Lung (tissue), 12 donors: ENCODE data around the gene C1orf21. TPM values are rescaled to one million over a fixed set of nuclear protein-coding genes. Genes with fewer than 3 reads are reported as not detected.

ENCODE experiments used
- ATAC-seq: fragments of 200-7000 bp; cut with Tn5 transposase; one replicate; pipeline ENCODE4 v1.9.1; 2020; ENCODE audit warnings: moderate number of reproducible peaks; ENCODE audit not compliant: insufficient read depth, low FRiP score
- DNase-seq, 3 donors: peaks; one replicate each; pipeline ENCODE4 v3.0.0-alpha.2; 2013 to 2017
- H3K27ac ChIP-seq, 2 donors: one replicate each; pipeline ENCODE4 v1.5.1; 2013; ENCODE audit warnings: mild to moderate bottlenecking in 2 of 2, moderate library complexity in 2 of 2, control low read depth in 1 of 2, inconsistent platforms in 1 of 2, low read depth in 1 of 2, low read length in 1 of 2
- H3K27me3 ChIP-seq, 3 donors: one replicate each; pipeline ENCODE4 v1.5.1; 2013; ENCODE audit warnings: low read length in 2 of 3; ENCODE audit not compliant: control insufficient read depth in 3 of 3, insufficient read depth in 3 of 3
- H3K36me3 ChIP-seq, 4 donors: one replicate each; pipeline ENCODE4 v1.5.1; 2013; ENCODE audit warnings: low read length in 4 of 4, mild to moderate bottlenecking in 1 of 4, moderate library complexity in 1 of 4; ENCODE audit not compliant: control insufficient read depth in 4 of 4, insufficient read depth in 4 of 4
- H3K4me1 ChIP-seq, 5 donors: one replicate each; pipeline ENCODE4 v1.5.1; 2013; ENCODE audit warnings: low read length in 5 of 5, mild to moderate bottlenecking in 2 of 5, moderate library complexity in 1 of 5; ENCODE audit not compliant: control insufficient read depth in 5 of 5, insufficient read depth in 5 of 5
- H3K4me3 ChIP-seq: one replicate; pipeline ENCODE4 v1.5.1; 2013; ENCODE audit warnings: mild to moderate bottlenecking, control low read depth, moderate library complexity
- H3K9ac ChIP-seq, 2 donors: one replicate each; pipeline ENCODE4 v1.5.1; 2013; ENCODE audit warnings: low read length in 2 of 2, control low read depth in 1 of 2; ENCODE audit not compliant: insufficient read depth in 1 of 2
- H3K9me3 ChIP-seq, 4 donors: one replicate each; pipeline ENCODE4 v1.5.1; 2013; ENCODE audit warnings: low read length in 3 of 4, mild to moderate bottlenecking in 1 of 4, moderate library complexity in 1 of 4; ENCODE audit not compliant: control insufficient read depth in 4 of 4, insufficient read depth in 3 of 4
- CTCF ChIP-seq: IDR thresholded peaks from 2 replicates; pipeline ENCODE4 v1.5.1; 2012; ENCODE audit warnings: mild to moderate bottlenecking; ENCODE audit errors: control extremely low read depth, extremely low read depth
- WGBS, 2 donors: extraction: QIAGEN DNeasy Blood & Tissue Kit; methylation state at CpG; one replicate each; pipeline ENCODE4 v1.1.7; 2013; 5-methylcytosine and 5-hydroxymethylcytosine counted together
- polyA plus RNA-seq, 2 donors: library from polyadenylated mRNA; stranded (reverse); fragments of 200-250 nt; gene quantifications; one replicate each; pipeline ENCODE4 v1.2.1, GENCODE V29; 2013
- total RNA-seq, 2 donors: library from RNA; depleted of rRNA in 1 of 2; stranded (reverse); fragments of >200 nt in 1 of 2; gene quantifications; one replicate each; pipeline ENCODE4 v1.2.1, GENCODE V29; 2014 to 2021
- donor health status: control.
- donor health status: control.
- donor health status: Bipolar disorder and iron deficiency.
- donor health status: healthy.
- donor health status: DM: yes; HTN: yes; CAD: no.

Gene C1orf21
- total and polyA plus RNA-seq, 4 donors = 16.2 to 59.9 (median 45.5) TPM

- no peaks in the 10 kb centered on the region for H3K36me3 ChIP-seq
- no peak overlapping the region for H3K9ac ChIP-seq
- DNase-seq (no peak), ATAC-seq (no peak)
- H3K4me1 ChIP-seq = peaks cover 0 to 5% (median 2%) of the 10 kb centered on the region in 5 donors
- H3K27ac ChIP-seq = no peak overlapping the region
- no peak for TF ChIP-seq CTCF
- H3K9me3 ChIP-seq = peaks cover 0 to 1% (median 0%) of the 10 kb centered on the region in 4 donors
- WGBS, 2 donors = 82 to 97% methylated on average over 4 of the region's 4 CpGs
- H3K4me3 ChIP-seq = no peak overlapping the region
- H3K27me3 ChIP-seq = no peaks in the 10 kb centered on the region
These were observed 260.6 kb downstream of the C1orf21 start for GRCh38 chr1:184647471-184647870.

- ATAC-seq (no peak), DNase-seq (no peak)
- Histone ChIP-seq H3K4me3 (no peak overlapping the region), H3K36me3 (no peaks in the 10 kb centered on the region), H3K9me3 (peaks cover 0 to 2% (median 0%) of the 10 kb centered on the region in 4 donors), H3K27me3 (no peaks in the 10 kb centered on the region), H3K9ac (no peak overlapping the region), H3K4me1 (peaks cover 0 to 5% (median 2%) of the 10 kb centered on the region in 5 donors), H3K27ac (no peak overlapping the region)
- no peak for TF ChIP-seq CTCF
- 94 to 96% methylated on average over 4 of the region's 4 CpGs for WGBS, 2 donors
These were observed 261.5 kb downstream of the C1orf21 start for GRCh38 chr1:184648160-184648855.

- DNase-seq = no peak
- peaks cover 0 to 5% (median 2%) of the 10 kb centered on the region in 5 donors for H3K4me1 ChIP-seq
- no peak overlapping the region for H3K9ac ChIP-seq
- H3K27me3 ChIP-seq = no peaks in the 10 kb centered on the region
- 87 to 97% methylated on average over 6 of the region's 6 CpGs for WGBS, 2 donors
- no peak overlapping the region for H3K27ac ChIP-seq
- no peak for TF ChIP-seq CTCF
- H3K9me3 ChIP-seq = peaks cover 0 to 2% (median 0%) of the 10 kb centered on the region in 4 donors
- no peak for ATAC-seq
- no peaks in the 10 kb centered on the region for H3K36me3 ChIP-seq
- H3K4me3 ChIP-seq = no peak overlapping the region
These were observed 262.0 kb downstream of the C1orf21 start for GRCh38 chr1:184648856-184649201.
